ENCODE results near the gene ARL4D.

- TF ChIP-seq CTCF (IDR thresholded peaks at IDR 0.05) = no peak
- TF ChIP-seq EZH2 (IDR thresholded peaks at IDR 0.05; ENCODE audit: borderline replicate concordance, insufficient read depth, low read depth, low read length, poor library complexity, severe bottlenecking) = no peak
These were observed 25.4 kb upstream of the ARL4D start for GRCh38 chr17:43373356-43373755.
